ENCODE results near the gene TMEM63C. TPM values are rescaled to one million over a fixed set of nuclear protein-coding genes. Genes with fewer than 3 reads are reported as not detected.

TMEM63C gene
- total RNA-seq, 2 donors from 2014 or later = 1.1 to 1.6 TPM

DNA sequence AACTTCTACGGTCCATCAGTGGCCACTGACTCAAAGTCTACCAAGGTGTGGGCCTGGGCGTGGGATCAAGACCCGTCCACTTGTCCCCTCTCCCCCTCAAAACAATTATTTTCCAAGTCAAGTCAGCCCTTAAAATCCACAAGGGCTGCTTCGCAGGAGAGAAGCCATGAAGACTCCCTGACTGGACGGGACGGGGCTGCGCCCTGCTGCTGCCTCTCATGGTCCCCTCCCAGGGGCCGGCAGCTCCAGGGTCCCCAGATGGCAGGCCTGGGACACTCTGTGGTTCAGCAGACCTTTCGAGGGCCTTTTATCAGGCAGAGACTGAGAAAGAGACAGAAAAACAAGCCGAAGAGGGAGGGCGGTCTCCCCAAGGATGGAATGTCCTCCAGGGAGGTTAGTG, 78.6 kb downstream of the TMEM63C start:
- 89 to 93% methylated on average over 8 to 11 of the region's 11 CpGs for WGBS, 2 experiments (ENCODE audit: insufficient coverage in 1 of 2, insufficient read length in 1 of 2)
- no peaks in the 10 kb centered on the region for H3K36me3 Mint-ChIP-seq (ENCODE audit: low read depth)
- DNase-seq = no peak
- Histone ChIP-seq H3K27me3 (ENCODE audit: control insufficient read depth, insufficient read depth, low read length, poor library complexity, severe bottlenecking) (peaks cover 8% of the 10 kb centered on the region), H3K36me3 (ENCODE audit: control insufficient read depth, insufficient read depth, low read length) (no peaks in the 10 kb centered on the region), H3K9me3 (ENCODE audit: control insufficient read depth, low read length) (no peaks in the 10 kb centered on the region), H3K4me1 (ENCODE audit: control insufficient read depth, insufficient read depth, low read length) (no peaks in the 10 kb centered on the region), H3K27ac (ENCODE audit: low read depth, low read length) (no peak overlapping the region), H3K4me3 (ENCODE audit: low read length) (no peak overlapping the region), H3K9ac (ENCODE audit: extremely low read depth, low read length, poor library complexity, severe bottlenecking) (no peak overlapping the region)
- peaks cover 4% of the 10 kb centered on the region for H3K4me1 Mint-ChIP-seq
- H3K9me3 Mint-ChIP-seq = no peaks in the 10 kb centered on the region
- TF ChIP-seq, protein P1, sequence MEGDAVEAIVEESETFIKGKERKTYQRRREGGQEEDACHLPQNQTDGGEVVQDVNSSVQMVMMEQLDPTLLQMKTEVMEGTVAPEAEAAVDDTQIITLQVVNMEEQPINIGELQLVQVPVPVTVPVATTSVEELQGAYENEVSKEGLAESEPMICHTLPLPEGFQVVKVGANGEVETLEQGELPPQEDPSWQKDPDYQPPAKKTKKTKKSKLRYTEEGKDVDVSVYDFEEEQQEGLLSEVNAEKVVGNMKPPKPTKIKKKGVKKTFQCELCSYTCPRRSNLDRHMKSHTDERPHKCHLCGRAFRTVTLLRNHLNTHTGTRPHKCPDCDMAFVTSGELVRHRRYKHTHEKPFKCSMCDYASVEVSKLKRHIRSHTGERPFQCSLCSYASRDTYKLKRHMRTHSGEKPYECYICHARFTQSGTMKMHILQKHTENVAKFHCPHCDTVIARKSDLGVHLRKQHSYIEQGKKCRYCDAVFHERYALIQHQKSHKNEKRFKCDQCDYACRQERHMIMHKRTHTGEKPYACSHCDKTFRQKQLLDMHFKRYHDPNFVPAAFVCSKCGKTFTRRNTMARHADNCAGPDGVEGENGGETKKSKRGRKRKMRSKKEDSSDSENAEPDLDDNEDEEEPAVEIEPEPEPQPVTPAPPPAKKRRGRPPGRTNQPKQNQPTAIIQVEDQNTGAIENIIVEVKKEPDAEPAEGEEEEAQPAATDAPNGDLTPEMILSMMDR (conservative IDR thresholded peaks at IDR 0.05) = no peak
- H3K27me3 Mint-ChIP-seq (ENCODE audit: insufficient read depth) = peaks cover 12% of the 10 kb centered on the region
- H3K4me3 Mint-ChIP-seq = no peak overlapping the region
- H3K27ac Mint-ChIP-seq = no peak overlapping the region

DNA sequence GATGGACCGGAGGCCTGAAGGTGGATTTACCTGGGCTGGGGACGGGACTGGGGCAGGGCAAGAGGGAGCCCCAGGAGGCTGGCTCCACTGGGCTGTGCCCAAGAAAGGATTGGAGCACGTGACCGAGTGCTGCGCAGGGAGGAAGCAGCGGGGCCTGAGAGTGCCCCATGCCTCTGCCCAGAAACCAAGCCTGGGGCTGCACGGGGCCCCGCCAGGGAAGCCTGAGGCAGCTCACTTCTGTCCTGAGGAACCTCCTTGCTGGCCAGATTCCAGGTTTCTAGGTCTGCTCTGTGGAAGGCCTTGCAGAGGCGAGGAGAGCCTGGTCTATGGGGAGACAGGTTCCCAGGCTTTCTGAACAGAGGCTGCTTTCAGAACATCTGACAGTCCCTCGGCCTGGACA, 79.0 kb downstream of the TMEM63C start:
- WGBS, 2 experiments (ENCODE audit: insufficient coverage in 1 of 2, insufficient read length in 1 of 2) = 92 to 93% methylated on average over 6 to 10 of the region's 10 CpGs
- TF ChIP-seq, protein P1 (conservative IDR thresholded peaks at IDR 0.05) = no peak
- DNase-seq = no peak
- Histone ChIP-seq H3K27ac (ENCODE audit: low read depth, low read length) (no peak overlapping the region), H3K4me3 (ENCODE audit: low read length) (no peak overlapping the region), H3K9me3 (ENCODE audit: control insufficient read depth, low read length) (no peaks in the 10 kb centered on the region), H3K9ac (ENCODE audit: extremely low read depth, low read length, poor library complexity, severe bottlenecking) (no peak overlapping the region), H3K36me3 (ENCODE audit: control insufficient read depth, insufficient read depth, low read length) (no peaks in the 10 kb centered on the region), H3K4me1 (ENCODE audit: control insufficient read depth, insufficient read depth, low read length) (no peaks in the 10 kb centered on the region), H3K27me3 (ENCODE audit: control insufficient read depth, insufficient read depth, low read length, poor library complexity, severe bottlenecking) (peaks cover 8% of the 10 kb centered on the region)
- Mint-ChIP-seq H3K9me3 (no peaks in the 10 kb centered on the region), H3K4me3 (no peak overlapping the region), H3K27me3 (ENCODE audit: insufficient read depth) (peaks cover 13% of the 10 kb centered on the region), H3K4me1 (peaks cover 4% of the 10 kb centered on the region), H3K36me3 (ENCODE audit: low read depth) (no peaks in the 10 kb centered on the region), H3K27ac (no peak overlapping the region)

DNA sequence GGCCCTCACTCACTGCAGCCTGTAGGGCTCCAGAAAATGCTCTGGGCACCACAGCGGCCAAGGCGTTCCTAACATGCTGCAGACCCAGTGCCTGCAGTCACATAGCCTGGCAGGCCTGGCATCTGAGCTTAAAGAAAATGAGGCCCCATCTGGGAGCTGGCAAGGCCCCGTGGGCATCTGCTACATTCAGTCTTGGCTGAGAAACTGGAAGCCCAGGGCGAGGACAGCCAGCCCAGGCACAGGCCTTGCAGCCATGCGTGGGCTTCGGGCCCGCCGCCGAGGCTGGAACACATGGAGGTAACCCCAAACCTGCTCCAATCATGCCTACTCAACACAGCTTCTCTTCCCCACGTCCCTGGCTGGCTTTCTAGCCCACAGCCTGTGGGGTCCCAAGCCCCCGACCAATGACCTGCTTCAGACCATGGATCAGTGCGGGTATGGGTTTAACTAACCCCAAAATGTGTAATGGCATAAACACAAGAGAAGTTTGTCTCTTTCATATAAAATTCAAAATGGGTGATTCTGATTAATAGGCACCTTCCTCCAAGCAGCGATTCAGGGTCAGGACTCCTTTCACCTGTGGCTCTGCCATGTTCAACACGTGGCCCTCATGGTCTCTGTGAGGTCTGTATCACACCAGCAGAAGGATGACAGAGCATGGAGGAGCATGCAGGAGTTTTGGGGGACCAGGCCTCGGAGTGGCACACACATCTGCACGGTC, 83.0 kb downstream of the TMEM63C start:
- H3K4me3 Mint-ChIP-seq = no peak overlapping the region
- TF ChIP-seq, protein P1 (conservative IDR thresholded peaks at IDR 0.05) = no peak
- 89 to 91% methylated on average over 14 to 16 of the region's 16 CpGs for WGBS, 2 experiments (ENCODE audit: insufficient coverage in 1 of 2, insufficient read length in 1 of 2)
- H3K36me3 Mint-ChIP-seq (ENCODE audit: low read depth) = no peaks in the 10 kb centered on the region
- H3K27me3 Mint-ChIP-seq (ENCODE audit: insufficient read depth) = peaks cover 37% of the 10 kb centered on the region
- DNase-seq = no peak
- no peaks in the 10 kb centered on the region for H3K4me1 ChIP-seq (ENCODE audit: control insufficient read depth, insufficient read depth, low read length)
- no peak overlapping the region for H3K4me3 ChIP-seq (ENCODE audit: low read length)
- peaks cover 30% of the 10 kb centered on the region for H3K27me3 ChIP-seq (ENCODE audit: control insufficient read depth, insufficient read depth, low read length, poor library complexity, severe bottlenecking)
- H3K36me3 ChIP-seq (ENCODE audit: control insufficient read depth, insufficient read depth, low read length) = no peaks in the 10 kb centered on the region
- H3K27ac ChIP-seq (ENCODE audit: low read depth, low read length) = no peak overlapping the region
- H3K27ac Mint-ChIP-seq = no peak overlapping the region
- peaks cover under 1% of the 10 kb centered on the region for H3K4me1 Mint-ChIP-seq
- H3K9me3 Mint-ChIP-seq = no peaks in the 10 kb centered on the region
- no peaks in the 10 kb centered on the region for H3K9me3 ChIP-seq (ENCODE audit: control insufficient read depth, low read length)
- H3K9ac ChIP-seq (ENCODE audit: extremely low read depth, low read length, poor library complexity, severe bottlenecking) = no peak overlapping the region

All from endodermal cell (in vitro differentiated cells).